Measurements from ENCODE around the gene ARHGAP8. TPM values are rescaled to one million over a fixed set of nuclear protein-coding genes. Genes with fewer than 3 reads are reported as not detected.

ARHGAP8 gene
- total and polyA plus RNA-seq, 4 donors = 0.69 to 8.5 (median 3.4) TPM

DNA sequence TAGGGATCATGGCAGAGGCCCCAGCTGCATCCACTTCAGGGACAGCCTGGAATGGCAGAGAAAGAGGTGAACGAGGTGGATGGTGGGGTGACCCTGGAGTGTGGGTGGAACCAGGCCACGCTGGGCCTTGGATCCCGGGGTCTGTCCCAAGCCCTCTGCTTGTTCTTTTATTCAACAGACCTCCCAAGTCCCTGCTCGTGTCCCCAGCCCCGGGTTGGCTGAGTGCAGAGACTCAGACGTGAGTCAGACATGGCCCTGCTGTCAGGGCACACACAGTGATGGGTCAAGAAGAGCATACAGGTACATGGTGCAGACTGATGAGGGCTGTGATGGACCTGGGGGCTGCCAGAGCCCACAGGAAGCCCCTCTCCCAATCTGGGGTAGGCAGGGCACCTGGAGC lies 6.6 kb downstream of the ARHGAP8 start:
- no peaks in the 10 kb centered on the region for H3K36me3 ChIP-seq (ENCODE audit: control insufficient read depth, insufficient read depth, low read length)
- no peak overlapping the region for H3K4me3 ChIP-seq (ENCODE audit: low read depth, low read length)
- no peak for DNase-seq (ENCODE audit: low read depth in 4 of 6, low spot score in 6 of 6)
- no peak overlapping the region for H3K27ac ChIP-seq (ENCODE audit: low read depth, low read length)
- H3K27me3 ChIP-seq (ENCODE audit: control insufficient read depth, insufficient read depth, low read length) = peaks cover 15% of the 10 kb centered on the region
- no peaks in the 10 kb centered on the region for H3K9me3 ChIP-seq (ENCODE audit: control insufficient read depth, insufficient read depth, low read length)
- H3K4me1 ChIP-seq (ENCODE audit: control insufficient read depth, insufficient read depth, low read length) = peaks cover 2% of the 10 kb centered on the region
- 94% methylated on average over 5 of the region's 6 CpGs for WGBS (ENCODE audit: insufficient coverage)

DNA sequence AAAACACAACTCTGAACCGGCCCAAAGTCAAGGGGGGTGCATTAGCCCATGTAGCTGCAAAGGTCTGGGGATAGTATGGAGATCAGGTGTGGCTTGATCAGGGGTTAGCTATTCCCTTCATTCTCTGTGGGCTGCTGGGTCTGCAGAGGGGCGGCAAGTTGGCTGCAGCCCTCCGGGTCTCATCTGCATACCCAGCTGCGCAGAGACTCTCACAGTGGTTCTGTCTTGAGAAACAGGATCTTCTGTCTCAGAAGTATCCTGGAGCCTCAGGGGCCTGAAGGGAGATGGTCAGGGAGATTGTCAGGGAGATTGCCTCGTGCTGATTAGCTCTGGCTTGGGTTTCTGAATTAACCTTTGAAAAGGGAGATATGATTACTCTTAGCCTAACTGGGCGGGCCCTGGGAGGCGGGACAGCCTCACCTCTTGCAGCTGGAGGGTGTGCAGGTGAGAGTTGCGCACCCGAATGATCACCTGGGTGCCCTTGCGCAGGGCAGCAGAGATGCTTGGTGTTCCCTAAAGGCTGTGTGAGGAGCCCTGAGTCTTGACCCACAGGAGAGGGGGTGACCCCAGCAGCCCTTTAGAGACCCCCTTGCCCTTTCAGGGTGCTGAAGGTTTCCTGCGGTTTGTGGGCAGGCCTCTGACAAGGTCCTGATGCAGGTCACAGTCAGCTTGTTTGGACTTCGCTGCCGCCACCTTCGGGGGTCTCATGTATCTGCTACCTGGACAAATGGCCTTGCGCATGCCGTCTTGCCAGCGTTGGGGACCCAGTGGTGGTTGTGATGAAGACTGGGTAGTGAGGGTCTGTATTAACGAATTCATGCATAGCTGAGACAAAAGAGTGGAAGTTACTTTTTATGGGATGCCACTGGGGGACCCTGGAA lies 7.3 kb downstream of the ARHGAP8 start:
- 90% methylated on average over 17 of the region's 18 CpGs for WGBS (ENCODE audit: insufficient coverage)
- H3K27ac ChIP-seq (ENCODE audit: low read depth, low read length) = no peak overlapping the region
- no peak overlapping the region for H3K4me3 ChIP-seq (ENCODE audit: low read depth, low read length)
- H3K4me1 ChIP-seq (ENCODE audit: control insufficient read depth, insufficient read depth, low read length) = no peaks in the 10 kb centered on the region
- no peaks in the 10 kb centered on the region for H3K36me3 ChIP-seq (ENCODE audit: control insufficient read depth, insufficient read depth, low read length)
- peaks cover 10% of the 10 kb centered on the region for H3K27me3 ChIP-seq (ENCODE audit: control insufficient read depth, insufficient read depth, low read length)
- H3K9me3 ChIP-seq (ENCODE audit: control insufficient read depth, insufficient read depth, low read length) = no peaks in the 10 kb centered on the region
- no peak for DNase-seq (ENCODE audit: low read depth in 4 of 6, low spot score in 6 of 6)

DNA sequence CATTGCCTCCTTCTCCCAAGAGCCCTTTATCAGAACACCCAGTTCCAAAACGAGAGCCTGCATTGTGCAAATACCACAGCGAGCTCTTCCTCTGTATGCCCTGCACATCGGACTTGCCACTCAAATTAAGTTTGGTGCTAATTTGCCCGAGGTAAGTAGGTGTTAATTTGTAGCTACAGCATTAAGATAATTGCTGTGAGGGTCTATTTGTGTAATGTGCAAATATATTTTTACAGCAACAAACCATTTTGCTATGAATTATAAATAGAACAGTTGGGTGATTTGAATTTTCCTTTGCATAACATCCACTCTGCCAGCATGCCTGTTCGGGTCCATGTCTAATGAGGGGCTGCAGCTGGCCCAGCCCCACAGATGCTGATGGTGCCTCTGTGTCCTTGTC lies 8.1 kb downstream of the ARHGAP8 start:
- Histone ChIP-seq H3K9me3 (ENCODE audit: control insufficient read depth, insufficient read depth, low read length) (no peaks in the 10 kb centered on the region), H3K4me3 (ENCODE audit: low read depth, low read length) (no peak overlapping the region), H3K4me1 (ENCODE audit: control insufficient read depth, insufficient read depth, low read length) (peaks cover 7% of the 10 kb centered on the region), H3K36me3 (ENCODE audit: control insufficient read depth, insufficient read depth, low read length) (no peaks in the 10 kb centered on the region), H3K27me3 (ENCODE audit: control insufficient read depth, insufficient read depth, low read length) (peaks cover 2% of the 10 kb centered on the region), H3K27ac (ENCODE audit: low read depth, low read length) (no peak overlapping the region)
- WGBS (ENCODE audit: insufficient coverage) = 61% methylated on average over 2 of the region's 5 CpGs
- DNase-seq (ENCODE audit: low read depth in 4 of 6, low spot score in 6 of 6) = peak in 2 of 6 donors; percentile 27 to 48

- Histone ChIP-seq H3K4me1 (ENCODE audit: control insufficient read depth, insufficient read depth, low read length) (peaks cover 12% of the 10 kb centered on the region), H3K36me3 (ENCODE audit: control insufficient read depth, insufficient read depth, low read length) (no peaks in the 10 kb centered on the region), H3K4me3 (ENCODE audit: low read depth, low read length) (no peak overlapping the region), H3K27me3 (ENCODE audit: control insufficient read depth, insufficient read depth, low read length) (no peaks in the 10 kb centered on the region), H3K27ac (ENCODE audit: low read depth, low read length) (no peak overlapping the region), H3K9me3 (ENCODE audit: control insufficient read depth, insufficient read depth, low read length) (no peaks in the 10 kb centered on the region)
- WGBS (ENCODE audit: insufficient coverage) = 91% methylated on average over 8 of the region's 10 CpGs
- no peak for DNase-seq (ENCODE audit: low read depth in 4 of 6, low spot score in 6 of 6)
Measured at GRCh38 chr22:44761025-44761424, 8.7 kb downstream of the ARHGAP8 start.

DNA sequence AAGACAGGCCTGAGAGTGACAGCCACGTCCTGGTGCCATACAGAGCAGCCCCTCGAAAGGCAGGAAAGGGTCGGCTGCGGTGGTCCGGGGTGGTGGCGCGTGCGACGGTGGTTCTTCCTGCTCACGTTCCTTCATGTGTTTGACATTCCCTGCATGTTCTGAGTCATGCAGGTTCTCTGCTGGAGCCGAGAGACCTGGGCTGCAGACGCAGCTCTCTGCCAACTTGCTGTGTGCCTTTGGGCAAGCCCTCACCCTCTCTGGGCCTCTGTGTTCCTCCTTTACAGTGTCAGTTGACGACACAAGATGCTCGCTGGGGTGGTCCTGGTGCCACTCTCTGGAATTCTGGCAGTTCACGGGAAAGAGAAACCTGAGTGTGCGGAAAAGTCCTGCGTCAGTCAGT lies 12.0 kb downstream of the ARHGAP8 start:
- Histone ChIP-seq H3K4me3 (ENCODE audit: low read depth, low read length) (no peak overlapping the region), H3K36me3 (ENCODE audit: control insufficient read depth, insufficient read depth, low read length) (no peaks in the 10 kb centered on the region), H3K27ac (ENCODE audit: low read depth, low read length) (no peak overlapping the region), H3K27me3 (ENCODE audit: control insufficient read depth, insufficient read depth, low read length) (no peaks in the 10 kb centered on the region), H3K9me3 (ENCODE audit: control insufficient read depth, insufficient read depth, low read length) (no peaks in the 10 kb centered on the region), H3K4me1 (ENCODE audit: control insufficient read depth, insufficient read depth, low read length) (peaks cover 12% of the 10 kb centered on the region)
- WGBS (ENCODE audit: insufficient coverage) = 90% methylated on average over 15 of the region's 17 CpGs
- no peak for DNase-seq (ENCODE audit: low read depth in 4 of 6, low spot score in 6 of 6)

- 46% methylated on average over 4 of the region's 4 CpGs for WGBS (ENCODE audit: insufficient coverage)
- DNase-seq (ENCODE audit: low read depth in 4 of 6, low spot score in 6 of 6) = no peak
Measured at GRCh38 chr22:44764974-44765373, 12.6 kb downstream of the ARHGAP8 start.

DNA sequence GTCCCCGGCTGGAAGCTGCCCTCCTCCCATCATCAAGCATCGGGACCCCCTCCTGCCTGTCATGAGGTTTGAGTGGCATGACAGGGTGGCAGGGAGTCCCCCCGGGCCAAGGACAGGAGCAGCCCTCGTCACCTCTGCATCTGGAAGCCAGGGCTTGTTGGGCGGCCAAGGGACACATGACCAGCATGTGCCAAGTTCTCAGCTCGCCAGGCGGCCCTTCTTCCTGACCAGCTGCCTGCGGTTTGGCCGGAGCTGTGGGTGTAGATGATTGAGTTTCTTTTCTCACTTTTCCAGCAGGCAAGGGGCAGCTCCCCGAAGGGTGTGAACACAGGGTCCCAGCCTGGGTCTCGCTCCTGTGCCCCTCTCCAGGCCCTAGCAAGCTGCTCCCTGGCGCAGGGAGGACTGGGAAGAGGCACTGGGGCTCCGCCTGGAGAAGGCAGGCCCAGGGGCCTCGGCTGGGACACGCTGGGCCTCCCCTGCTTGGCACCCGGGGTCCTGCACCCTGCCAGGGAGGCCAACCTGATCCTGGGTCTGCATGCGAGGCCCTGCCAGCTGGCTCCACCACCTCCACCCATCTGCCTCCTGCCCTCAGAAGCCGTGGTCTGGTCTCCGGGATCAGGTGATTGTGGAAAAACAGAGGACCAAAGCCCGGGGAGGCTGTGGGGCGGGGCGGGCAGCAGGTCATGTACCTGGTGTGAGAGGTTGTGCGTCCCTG lies 13.4 kb downstream of the ARHGAP8 start:
- WGBS (ENCODE audit: insufficient coverage) = 67% methylated on average over 15 of the region's 23 CpGs
- H3K4me3 ChIP-seq (ENCODE audit: low read depth, low read length) = no peak overlapping the region
- no peaks in the 10 kb centered on the region for H3K27me3 ChIP-seq (ENCODE audit: control insufficient read depth, insufficient read depth, low read length)
- no peak overlapping the region for H3K27ac ChIP-seq (ENCODE audit: low read depth, low read length)
- no peak for DNase-seq (ENCODE audit: low read depth in 4 of 6, low spot score in 6 of 6)
- no peaks in the 10 kb centered on the region for H3K36me3 ChIP-seq (ENCODE audit: control insufficient read depth, insufficient read depth, low read length)
- H3K4me1 ChIP-seq (ENCODE audit: control insufficient read depth, insufficient read depth, low read length) = peaks cover 12% of the 10 kb centered on the region
- no peaks in the 10 kb centered on the region for H3K9me3 ChIP-seq (ENCODE audit: control insufficient read depth, insufficient read depth, low read length)

More at GRCh38 chr22:44764974-44765373, 12.6 kb downstream of the ARHGAP8 start:
- Histone ChIP-seq H3K4me1 (ENCODE audit: control insufficient read depth, insufficient read depth, low read length) (peaks cover 12% of the 10 kb centered on the region), H3K36me3 (ENCODE audit: control insufficient read depth, insufficient read depth, low read length) (no peaks in the 10 kb centered on the region), H3K4me3 (ENCODE audit: low read depth, low read length) (no peak overlapping the region), H3K27me3 (ENCODE audit: control insufficient read depth, insufficient read depth, low read length) (no peaks in the 10 kb centered on the region), H3K27ac (ENCODE audit: low read depth, low read length) (no peak overlapping the region), H3K9me3 (ENCODE audit: control insufficient read depth, insufficient read depth, low read length) (no peaks in the 10 kb centered on the region)

DNA sequence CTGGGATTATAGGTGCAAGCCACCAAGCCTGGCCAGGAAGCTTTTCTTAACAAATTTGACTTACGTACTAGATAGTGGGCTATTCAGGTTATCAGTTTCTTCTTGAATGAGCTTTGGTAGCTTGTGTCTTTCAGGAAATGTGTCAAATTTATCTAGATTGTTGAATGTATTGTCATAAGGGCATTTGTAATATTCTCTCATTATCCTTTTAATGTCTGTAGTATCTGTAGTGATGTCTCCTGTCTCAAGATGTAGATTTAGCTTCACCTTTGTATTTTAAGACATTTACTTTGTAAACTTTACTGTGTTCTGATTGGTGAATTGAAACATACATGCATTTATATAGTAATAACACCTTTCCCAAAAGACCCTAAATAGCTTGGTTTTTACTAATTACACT lies 20.7 kb downstream of the ARHGAP8 start:
- Histone ChIP-seq H3K9me3 (ENCODE audit: control insufficient read depth, insufficient read depth, low read length) (peaks cover 5% of the 10 kb centered on the region), H3K27ac (ENCODE audit: low read depth, low read length) (no peak overlapping the region), H3K4me3 (ENCODE audit: low read depth, low read length) (no peak overlapping the region), H3K27me3 (ENCODE audit: control insufficient read depth, insufficient read depth, low read length) (no peaks in the 10 kb centered on the region), H3K36me3 (ENCODE audit: control insufficient read depth, insufficient read depth, low read length) (no peaks in the 10 kb centered on the region), H3K4me1 (ENCODE audit: control insufficient read depth, insufficient read depth, low read length) (peaks cover 8% of the 10 kb centered on the region)
- 100% methylated on average over 1 of the region's 1 CpG for WGBS (ENCODE audit: insufficient coverage)
- DNase-seq (ENCODE audit: low read depth in 4 of 6, low spot score in 6 of 6) = peak in 1 of 6 donors; percentile 29

GRCh38 chr22:44775862-44776261 lies 23.5 kb downstream of the ARHGAP8 start:
- WGBS (ENCODE audit: insufficient coverage) = 90% methylated on average over 5 of the region's 5 CpGs
- peaks cover 8% of the 10 kb centered on the region for H3K4me1 ChIP-seq (ENCODE audit: control insufficient read depth, insufficient read depth, low read length)
- no peak overlapping the region for H3K4me3 ChIP-seq (ENCODE audit: low read depth, low read length)
- no peak for DNase-seq (ENCODE audit: low read depth in 4 of 6, low spot score in 6 of 6)
- no peaks in the 10 kb centered on the region for H3K27me3 ChIP-seq (ENCODE audit: control insufficient read depth, insufficient read depth, low read length)
- H3K36me3 ChIP-seq (ENCODE audit: control insufficient read depth, insufficient read depth, low read length) = no peaks in the 10 kb centered on the region
- H3K9me3 ChIP-seq (ENCODE audit: control insufficient read depth, insufficient read depth, low read length) = peaks cover 5% of the 10 kb centered on the region
- H3K27ac ChIP-seq (ENCODE audit: low read depth, low read length) = no peak overlapping the region
